HS-5 (cell line): Measurements from ENCODE around the gene TEKT3.

ENCODE experiments used
- DNase-seq: peaks from one replicate; pipeline ENCODE4 v3.0.0-alpha.2; 2012; ENCODE audit warnings: low read depth

Gene TEKT3

DNA sequence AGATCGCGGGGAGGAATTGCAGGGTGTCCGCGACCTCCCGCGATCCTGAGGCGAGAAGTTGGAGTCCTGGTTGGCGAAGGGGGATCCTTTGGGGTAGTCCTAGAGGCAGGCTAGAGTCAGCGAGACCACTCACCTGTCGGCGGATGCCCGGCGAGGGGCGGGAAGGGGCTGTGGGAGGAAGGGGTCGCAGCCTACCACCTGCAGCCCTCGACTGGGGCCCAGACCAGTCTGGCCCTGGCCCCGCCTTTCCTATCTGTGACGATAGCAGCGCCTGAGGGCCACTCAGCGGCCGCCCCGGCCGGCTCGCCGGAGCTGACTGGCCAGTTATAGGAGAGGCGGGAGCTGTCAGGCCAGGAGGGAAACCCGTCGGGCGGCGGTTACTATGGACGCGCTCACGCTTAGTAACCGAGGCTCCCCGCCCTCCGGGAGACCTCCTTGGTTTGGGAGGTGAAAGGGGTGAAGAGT is at the start of gene TEKT3:
Gene TEKT3, minus strand, starts transcription at position 213 of the 465 bp plus-strand sequence. CDS start 10,012 bp downstream, outside the sequence.
- peak; percentile 24 for DNase-seq

DNA sequence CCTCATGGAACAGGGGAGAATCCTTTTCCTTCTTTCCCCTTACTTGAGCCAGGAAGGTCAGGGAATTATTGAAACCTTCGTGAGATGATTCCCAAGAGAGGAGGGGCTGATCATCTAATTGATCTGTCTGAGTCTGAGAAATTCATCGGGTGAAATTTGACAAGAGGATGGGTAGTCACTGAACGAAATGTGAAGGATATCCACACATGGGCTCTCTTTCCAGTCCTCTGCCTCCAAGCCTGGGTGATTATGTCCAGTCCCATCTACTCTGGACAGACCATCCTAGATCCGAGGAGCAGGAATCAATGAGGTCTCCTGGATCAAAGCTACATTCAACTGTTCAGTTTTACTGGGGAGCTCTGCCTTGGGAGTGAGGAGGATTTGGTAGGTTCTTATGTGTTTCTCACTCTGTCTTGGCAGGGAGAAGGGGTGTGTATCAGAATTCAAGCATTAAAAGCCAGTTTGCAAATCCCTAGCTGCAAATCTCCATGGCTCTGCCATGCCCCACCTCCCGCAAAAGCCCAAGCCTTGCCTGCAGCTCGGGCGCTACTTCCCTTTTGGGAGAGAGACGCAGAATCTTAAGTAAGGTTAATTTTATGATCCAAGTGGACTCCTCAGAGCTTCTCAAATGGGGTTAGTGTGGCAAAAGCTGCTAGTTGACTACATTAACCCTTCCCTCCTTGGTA is 47.1 kb upstream of the TEKT3 start:
- DNase-seq, result no peak

DNA sequence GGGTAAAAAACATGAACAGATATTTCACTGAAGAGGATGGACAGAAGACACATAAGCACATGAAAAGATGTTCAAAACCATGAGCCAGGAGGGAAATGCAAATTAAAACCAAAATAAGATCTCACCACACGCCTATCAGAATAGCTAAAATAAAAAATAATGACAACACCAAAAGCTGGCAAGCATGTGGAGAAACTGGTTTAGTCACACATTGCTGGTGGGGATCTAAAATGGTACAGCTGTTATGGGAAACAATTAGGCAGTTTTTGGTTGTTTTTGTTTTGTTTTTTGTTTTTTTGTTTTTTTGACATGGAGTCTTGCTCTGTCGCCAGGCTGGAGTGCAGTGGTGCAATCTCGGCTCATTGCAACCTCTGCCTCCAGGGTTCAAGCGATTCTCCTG is 44.7 kb upstream of the TEKT3 start:
- DNase-seq, result no peak

DNA sequence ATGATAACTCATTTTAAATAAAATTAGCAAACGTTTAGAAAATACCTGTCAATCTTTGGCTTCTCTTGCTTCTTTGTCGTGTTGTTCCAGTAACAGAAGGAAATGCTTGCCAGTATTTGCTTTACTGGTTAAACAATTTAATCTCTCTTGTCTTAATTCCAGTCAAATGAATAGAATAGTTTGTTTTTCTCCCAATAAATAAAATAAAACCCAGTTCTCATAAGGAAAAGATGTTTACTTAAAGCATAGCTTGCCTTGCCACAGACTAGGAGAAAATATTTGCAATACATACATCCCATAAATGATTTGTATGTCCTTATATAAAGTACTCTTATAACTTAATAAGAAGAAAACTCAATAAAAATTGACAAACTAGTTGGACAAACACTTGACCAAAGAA is 43.9 kb upstream of the TEKT3 start:
- DNase-seq, result no peak

DNA sequence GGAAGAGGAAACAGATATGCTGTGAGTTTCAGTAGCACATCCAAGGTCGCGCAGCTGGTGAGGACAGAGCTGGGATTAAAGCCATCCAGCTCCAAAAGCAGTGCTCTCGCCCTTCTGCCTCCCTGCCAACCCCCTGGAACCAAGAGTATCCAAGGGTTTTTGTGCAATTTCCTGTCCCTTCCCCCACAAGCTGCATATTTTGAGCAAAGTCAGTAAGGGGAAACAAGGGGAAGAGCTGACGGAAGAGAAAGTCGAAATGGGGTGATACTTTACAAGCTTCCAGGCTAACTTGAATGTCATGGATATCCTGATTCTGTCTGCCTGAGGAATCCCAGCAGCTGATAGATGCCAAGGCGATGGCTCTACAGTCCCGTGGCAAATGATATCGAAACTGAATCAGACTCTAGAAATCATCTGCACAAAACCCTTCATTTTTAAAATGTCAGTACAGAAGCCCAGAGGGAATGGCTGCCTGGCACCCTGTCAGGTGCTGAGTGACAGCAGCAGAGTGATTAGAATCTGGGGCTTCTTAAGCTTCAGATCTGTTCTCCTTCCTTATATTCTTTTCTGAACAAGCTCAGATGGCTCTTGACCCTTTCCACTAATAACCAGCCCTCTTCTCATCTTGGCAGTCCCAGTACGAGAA is 42.9 kb upstream of the TEKT3 start:
- DNase-seq, result no peak

DNA sequence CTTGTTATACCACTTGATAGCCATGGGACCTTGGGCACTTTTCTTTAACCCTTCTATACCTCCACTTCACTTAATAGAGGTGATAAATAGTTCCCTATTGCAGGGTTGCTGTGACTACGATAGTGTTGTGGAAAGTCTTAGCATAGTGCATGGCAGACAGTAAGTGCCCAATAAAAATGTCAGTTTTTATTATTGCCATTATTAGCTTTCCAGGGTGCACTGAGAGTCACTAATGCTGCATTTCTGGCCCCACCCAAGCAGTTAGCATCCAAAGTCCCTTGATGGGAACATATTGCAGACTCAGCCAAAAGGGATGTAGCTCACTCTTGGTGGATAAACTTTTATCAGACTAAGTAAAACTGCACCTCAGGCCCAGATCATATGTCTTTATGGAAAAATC is 41.5 kb upstream of the TEKT3 start:
- DNase-seq, result no peak

DNA sequence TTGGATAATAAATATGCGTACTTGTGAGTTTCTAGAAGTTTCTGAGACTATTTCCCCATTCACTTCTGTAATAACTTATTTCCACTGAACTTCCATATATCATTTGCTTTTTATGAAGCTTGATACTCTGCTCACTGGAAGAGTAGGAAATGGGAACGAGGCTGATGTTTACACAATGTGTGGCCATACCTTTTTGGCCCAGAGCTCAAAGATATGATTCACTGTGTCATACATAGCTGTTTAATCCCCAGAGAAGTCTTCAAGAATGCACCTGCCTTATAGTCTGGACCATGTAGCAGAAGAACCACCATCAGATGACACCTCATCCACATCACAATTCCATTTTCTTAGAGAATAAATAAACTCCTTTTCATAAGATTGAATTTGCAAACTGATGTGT is 40.3 kb upstream of the TEKT3 start:
- no peak for DNase-seq

DNA sequence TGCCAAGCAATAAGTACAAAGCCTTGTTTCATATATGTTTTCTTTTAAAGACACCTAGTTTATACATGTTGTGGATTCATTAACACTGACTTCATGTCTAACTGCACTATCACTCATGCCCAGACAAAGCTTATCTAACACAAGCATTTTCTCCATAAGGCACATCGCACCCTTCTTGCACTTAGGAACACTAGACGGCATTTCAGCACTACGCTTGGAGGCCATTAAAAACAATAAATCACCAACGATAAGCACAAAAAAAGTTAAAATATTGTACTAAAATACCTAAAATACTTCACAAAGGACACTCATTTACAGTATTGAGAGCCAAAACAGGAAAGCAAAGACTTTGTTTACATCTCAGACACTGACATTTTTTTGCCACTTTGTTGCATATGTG is 39.0 kb upstream of the TEKT3 start:
- DNase-seq, result no peak

DNA sequence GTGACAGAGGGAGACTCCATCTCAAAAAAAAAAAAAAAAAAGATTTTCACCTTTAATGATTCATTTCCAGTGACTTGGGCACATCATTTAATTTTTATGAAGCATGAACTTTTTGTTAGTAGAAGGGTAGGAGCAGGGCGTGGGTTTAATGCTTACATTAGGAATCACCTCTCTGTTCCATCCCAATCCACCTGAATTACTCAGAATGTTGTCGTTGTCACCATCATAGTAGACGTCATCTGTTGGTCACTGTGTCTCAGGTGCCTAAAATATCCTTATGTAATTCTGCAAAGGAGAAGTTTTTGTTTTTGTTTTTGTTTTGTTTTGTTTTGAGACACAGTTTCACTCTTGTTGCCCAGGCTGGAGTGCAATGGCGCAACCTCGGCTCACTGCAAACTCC is 38.3 kb upstream of the TEKT3 start:
- no peak for DNase-seq

DNA sequence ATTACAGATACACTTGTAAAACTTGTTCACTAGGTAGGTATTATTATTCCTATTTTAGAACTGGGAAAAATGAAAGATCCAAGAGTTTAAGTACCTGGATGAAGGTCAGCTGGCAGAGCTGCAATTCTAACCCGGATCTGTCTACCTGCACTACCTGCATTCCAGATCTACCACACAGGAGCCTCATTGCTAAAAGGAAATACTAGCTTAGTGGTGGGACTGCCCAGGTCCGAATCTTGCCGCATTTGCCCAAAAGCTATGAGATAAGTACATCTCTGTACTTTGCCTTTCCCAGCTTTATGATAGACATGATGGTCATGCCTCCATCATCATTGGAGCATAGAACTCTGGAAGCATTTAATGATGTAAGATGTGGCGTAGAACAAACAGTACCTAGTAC is 36.8 kb upstream of the TEKT3 start:
- no peak for DNase-seq

DNA sequence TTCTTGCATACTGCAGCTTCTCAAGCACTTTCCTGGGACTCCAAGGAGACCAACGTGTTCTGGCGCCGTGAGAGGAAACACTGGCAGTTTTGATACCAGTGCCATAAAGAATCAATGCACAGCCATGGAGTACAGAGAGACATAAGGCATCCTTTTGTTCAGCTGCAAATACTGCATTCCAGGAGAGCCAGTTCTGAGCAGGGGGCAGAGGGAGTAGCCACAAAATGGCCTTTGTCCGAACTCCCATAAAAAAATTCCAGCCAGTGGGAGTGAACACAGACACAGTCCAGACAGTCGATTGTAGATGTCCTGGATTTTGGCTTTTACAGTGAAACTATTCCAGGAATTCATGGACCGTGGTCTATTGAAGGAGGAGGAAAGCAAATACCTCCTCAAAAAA is 36.2 kb upstream of the TEKT3 start:
- no peak for DNase-seq

DNA sequence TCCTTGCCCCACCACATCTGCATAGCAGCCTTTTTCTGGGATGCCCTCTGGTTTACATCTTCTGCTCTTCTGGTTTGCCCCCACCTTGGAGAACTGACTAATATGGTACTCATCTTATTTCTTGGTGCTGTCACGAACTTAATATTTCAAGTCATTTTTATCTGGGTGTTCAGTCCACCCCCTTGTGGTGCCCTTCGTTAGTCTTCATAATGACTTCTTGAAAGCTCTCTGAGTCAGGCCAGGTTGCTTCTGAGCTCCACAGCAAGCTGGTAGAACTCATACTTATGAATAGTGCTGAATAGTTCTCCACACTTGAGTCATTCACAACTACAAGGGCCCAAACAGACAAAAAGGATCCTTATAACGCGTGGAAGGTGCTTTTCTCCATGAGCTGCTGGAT is 35.8 kb upstream of the TEKT3 start:
- DNase-seq, result no peak

DNA sequence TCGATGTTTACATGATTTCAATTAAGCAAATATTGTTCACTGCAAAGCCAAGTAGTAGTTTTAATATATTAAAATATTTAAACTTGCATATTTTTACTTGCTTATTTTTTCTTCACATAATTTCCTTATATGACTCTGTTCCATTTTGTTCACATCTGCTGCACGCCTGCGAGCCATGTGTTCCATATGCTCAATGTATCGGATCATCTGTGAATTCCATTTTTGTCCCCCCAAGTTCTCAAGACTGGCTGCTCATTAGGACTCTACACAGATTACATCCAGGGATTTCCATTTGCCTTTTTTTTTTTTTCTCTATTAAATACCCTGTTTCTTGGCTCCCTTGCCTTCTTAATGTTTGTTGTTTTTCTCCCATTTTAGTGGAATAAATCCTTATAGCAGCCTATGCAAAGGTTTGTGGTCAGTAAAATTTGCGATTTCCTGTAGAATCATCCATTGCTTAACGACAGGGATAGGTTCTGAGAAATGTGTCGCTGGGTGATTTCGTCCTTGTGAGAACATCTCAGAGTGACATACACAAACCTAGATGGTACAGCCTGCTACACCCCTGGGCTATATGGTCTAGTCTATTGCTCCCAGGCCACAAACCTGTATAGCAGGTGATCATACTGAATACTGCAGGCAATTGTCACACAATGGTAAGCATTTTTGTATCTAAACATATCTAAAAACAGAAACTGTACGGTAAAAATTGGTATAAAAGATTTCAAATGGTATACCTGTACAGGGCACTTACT is 30.2 kb upstream of the TEKT3 start:
- DNase-seq, result no peak

DNA sequence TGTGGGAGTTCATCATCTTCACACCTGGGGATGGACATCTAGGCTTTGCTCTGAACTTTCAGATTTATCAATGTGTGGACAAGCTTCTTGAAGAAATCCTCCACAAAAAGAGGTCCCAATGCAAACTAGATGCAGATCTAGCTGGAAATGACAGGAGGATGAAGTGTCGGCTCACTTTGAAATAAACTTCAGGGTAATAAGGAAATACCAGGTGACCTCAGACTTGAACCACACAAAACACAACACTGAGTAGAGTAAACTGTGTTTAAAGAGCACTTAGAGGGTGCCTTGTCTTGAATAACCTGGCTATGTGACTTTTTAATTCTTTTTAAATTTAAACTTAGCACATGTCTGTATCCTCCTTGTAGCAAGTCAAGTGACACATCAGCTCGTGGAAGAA is 27.2 kb upstream of the TEKT3 start:
- no peak for DNase-seq

DNA sequence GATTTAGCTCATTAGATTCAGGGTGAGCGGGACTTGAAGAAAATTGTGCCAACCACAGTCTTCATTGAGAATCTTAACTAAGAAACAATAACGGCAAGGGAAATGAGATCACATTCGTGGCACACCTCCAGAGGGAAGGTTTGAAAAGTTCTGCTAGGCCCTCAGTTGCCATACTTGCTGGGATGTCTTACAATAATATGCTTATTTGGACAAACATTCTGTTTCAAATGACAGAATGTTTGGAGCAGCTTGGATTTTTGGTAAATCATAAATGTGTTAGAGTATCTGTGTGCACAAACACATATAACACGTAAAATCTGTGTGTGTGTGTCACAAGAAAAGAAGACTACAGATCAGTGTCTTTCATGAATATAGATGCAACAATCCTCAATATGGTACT is 24.6 kb upstream of the TEKT3 start:
- no peak for DNase-seq

DNA sequence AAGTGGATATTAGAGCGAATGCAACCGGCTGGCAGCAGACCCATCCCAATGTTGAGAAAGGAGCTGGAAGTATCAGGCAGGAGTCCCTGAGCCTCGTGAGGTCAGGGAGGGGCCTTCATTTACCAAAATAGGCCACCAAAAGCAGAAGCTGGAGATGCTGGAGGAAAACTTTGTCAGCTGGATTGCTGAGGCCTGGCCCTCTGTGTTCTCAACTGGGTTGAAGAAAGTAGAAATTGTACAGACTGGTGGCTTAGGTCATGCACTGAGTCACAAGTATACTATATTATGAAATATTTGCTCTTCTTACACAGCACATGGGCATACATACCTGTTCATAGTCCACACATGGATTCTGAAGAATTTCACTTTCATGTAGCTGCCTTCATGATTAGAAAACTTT is 23.2 kb upstream of the TEKT3 start:
- DNase-seq, result no peak

DNA sequence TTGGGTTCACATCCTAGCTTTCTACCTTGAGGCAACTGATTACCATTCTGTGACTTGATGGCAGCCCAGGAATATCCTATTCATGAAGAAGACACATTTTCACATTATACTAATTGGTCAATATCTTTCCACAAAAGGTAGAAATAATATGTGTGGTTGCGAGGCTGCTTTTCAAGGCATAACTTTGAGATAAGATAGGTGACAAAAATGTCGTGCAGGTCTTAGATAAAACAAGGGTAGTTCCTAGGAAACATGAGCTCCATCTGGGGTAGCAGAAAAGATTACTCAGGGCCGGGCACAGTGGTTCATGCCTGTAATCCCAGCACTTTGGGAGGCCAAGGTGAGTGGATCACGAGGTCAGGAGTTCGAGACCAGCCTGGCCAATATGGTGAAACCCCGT is 22.3 kb upstream of the TEKT3 start:
- DNase-seq, result no peak

DNA sequence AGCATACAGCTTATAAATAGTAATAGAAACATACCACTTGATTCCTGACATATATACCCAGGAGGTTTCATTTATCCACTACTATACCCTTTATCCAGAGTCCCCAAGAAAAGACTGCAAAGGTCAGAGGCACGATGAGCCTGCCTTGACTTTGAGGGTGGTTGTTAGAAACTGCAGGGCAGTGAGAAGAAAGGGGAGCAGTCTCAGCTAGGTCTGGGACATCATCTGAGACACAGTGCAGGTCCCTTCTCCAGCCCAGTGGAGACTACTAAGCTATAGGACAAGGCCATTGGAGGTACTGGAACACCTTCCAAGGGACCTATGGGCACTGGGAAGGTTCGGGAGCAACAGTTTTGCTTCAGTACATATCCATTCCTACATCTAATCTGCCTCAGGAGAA is 20.2 kb upstream of the TEKT3 start:
- no peak for DNase-seq

DNA sequence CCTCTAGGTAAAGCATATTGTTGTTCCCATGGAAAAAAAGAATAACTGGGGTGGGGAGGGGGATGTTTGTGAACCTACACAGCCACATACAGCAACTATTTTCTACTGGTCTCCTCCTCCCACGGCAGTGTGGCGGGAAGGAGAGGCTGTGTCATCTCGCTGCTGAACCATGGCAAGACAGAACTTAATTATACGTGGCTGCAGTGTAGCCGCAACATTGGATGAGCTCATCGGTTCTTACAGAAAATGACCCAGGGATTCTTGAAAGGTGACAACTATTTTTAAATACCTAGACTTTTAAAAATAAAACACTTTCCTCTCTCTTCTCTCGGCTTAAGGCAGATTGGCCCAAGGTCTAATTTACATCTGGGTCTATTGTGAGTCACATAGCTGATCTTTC is 19.8 kb upstream of the TEKT3 start:
- no peak for DNase-seq

DNA sequence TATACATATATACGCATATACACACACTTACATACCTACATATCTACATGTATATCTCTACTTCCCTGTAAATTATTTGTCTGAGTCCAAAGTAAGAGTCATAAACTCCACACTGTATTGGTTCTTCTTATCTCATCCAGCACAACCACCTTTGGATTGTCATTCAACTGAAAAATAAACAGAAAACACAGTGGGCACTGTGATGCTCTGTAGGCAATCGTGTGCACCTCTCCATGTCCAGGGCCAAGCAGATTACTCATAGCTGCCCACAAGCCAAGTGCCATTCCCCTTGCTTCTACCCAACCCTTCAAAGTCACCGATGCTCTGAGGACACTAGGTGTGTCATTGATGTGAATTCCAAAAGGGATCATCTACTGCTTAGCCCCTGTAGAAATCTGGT is 12.9 kb upstream of the TEKT3 start:
- DNase-seq, result no peak

DNA sequence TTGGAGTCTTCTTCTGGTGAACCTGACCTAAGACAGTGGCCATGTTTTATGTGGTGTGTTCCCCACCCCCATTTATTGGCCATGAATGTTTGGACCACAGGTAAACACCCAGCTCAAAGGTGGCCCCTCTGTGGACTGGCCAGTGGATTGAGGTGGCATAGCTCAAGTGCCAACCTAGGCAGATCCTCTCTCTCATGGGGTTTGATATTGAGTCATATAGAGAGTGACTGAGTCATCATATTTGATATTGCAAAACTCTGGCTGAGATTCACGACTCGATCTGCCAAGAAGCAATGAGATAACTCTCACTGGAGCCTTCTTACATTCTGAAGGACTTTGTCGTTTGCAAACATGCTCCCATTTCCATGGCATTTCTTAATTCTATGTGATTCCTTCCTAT is 10.5 kb upstream of the TEKT3 start:
- peak; percentile 80 for DNase-seq

DNA sequence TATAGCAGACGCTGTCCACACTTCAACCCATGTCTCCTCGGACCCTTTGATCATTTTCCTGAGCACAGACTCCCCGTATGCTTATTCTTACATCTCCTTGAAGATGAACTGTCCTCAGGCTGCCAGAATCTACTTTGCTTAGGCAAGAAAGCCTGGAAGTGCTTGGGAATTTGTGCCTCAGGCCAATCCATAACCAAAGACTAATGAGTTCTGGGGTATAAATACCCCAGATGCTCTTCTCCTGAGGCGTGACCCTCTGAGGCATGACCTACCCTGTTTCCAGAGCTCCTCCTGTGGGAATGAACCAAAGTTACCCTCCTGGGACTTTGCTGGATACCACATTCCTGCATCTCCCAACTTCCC is 10.1 kb upstream of the TEKT3 start:
- DNase-seq, result no peak

DNA sequence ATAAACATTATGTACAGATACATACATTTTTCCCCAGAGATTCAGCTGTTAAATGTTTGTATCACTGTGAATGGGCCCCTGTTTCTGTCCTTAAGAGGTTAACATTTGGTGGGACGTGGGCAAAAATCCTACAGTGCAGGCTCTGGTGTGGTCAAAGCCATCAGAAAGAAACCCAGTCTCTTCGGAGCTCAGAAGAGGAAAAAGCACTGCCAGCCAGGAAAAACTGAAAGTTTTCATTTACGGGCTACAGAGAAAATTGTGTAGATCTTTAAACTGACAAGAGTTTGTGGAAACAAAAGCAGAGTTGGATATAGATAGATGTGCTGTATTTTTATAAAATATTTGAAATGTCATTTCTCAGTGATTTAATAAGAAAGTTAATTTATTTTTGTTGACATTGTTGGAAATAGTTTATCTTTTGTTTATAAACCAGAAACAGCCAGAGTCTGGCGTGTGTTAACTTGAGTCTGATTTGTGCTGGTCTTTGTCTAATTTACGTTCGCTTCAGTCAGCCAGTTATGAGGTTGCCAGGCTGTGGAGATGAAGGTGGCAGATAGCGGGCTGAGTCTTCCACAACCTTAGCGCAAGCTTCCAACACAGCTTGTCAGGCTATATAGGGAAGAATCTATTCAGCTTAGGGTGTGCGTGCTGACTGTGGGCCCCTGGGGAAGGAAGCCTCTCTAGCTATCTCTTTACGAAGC is 9.5 kb upstream of the TEKT3 start:
- no peak for DNase-seq
